A549 (cell line): Measurements from ENCODE around the gene CDC6. TPM values are rescaled to one million over a fixed set of nuclear protein-coding genes. Genes with fewer than 3 reads are reported as not detected.
A peak's percentile ranks its signal among the peaks of the same experiment; 100 is the strongest.

Experiments
- ATAC-seq, 2 experiments: fragments of 200-7000 bp in 1 of 2; fragments of >200 bp in 1 of 2; cut with Nextera tagmentation in 1 of 2; cut with Tn5 transposase in 1 of 2; 3 replicates each; pipeline versions ENCODE4 v1.8.0 to v1.9.1; 2018 to 2020; ENCODE audit warnings: mild to moderate bottlenecking in 1 of 2, moderate library complexity in 1 of 2
- CTCF ChIA-PET: fragments of 300-600 bp; sonication (Branson Sonifier 250); formaldehyde crosslinking; extraction: SDS; loops from one replicate; lab custom pipeline; 2021; ENCODE audit warnings: antibody characterized with exemption, inconsistent platforms; lab: Yijun Ruan, JAX
- POLR2A ChIA-PET: fragments of 350-600 bp; formaldehyde crosslinking; extraction: SDS; loops from one replicate; lab custom pipeline; 2021; ENCODE audit warnings: antibody characterized with exemption, inconsistent platforms; lab: Yijun Ruan, JAX
- DNase-seq, 2 experiments: peaks; one replicate each; pipeline versions ENCODE4 v3.0.0 to v3.0.0-alpha.2; 2011 to 2016; ENCODE audit warnings: low read depth in 1 of 2, low spot score in 1 of 2
- FAIRE-seq: peaks from 2 replicates; lab custom pipeline; 2011; peaks lifted over from hg19 to GRCh38; lab: Jason Lieb, UNC
- H3K27ac ChIP-seq, 2 experiments: fragments of >200 bp; sonication (Bioruptor Twin); formaldehyde crosslinking; 3 replicates each; pipeline ENCODE4 v1.5.1; 2016 to 2017
- H3K4me1 ChIP-seq: fragments of >200 bp; sonication (Bioruptor Twin); formaldehyde crosslinking; 3 replicates; pipeline ENCODE4 v1.6.1; 2016
- H3K4me2 ChIP-seq: fragments of >200 bp; sonication (Bioruptor Twin); formaldehyde crosslinking; 3 replicates; pipeline ENCODE4 v1.6.1; 2016
- H3K4me3 ChIP-seq: fragments of >200 bp; sonication (Bioruptor Twin); formaldehyde crosslinking; 3 replicates; pipeline ENCODE4 v1.5.1; 2016
- H3K9me3 ChIP-seq: fragments of >200 bp; sonication (Bioruptor Twin); formaldehyde crosslinking; 3 replicates; pipeline ENCODE4 v1.6.1; 2016
- CBX8 ChIP-seq: fragments of 200-600 bp; sonication (generic); IDR thresholded peaks from 2 replicates; pipeline ENCODE4 v1.6.1; 2016
- CEBPB ChIP-seq, 2 experiments: fragments of >200 bp in 1 of 2; sonication (Bioruptor Twin) in 1 of 2; formaldehyde crosslinking in 1 of 2; IDR thresholded peaks; 2 replicates each; pipeline ENCODE4 v1.6.1; 2012 to 2016
- ESRRA ChIP-seq: fragments of 150-350 bp; IDR thresholded peaks from 2 replicates; pipeline ENCODE4 v1.6.1; 2014; ENCODE audit warnings: mild to moderate bottlenecking, low read length, borderline replicate concordance
- FOSB ChIP-seq: fragments of 250-450 bp; sonication (Bioruptor Pico); IDR thresholded peaks from 2 replicates; pipeline ENCODE4 v1.5.0; 2020; ENCODE audit warnings: mild to moderate bottlenecking, moderate library complexity
- FOSL2 ChIP-seq, 2 experiments: fragments of 450-650 bp in 1 of 2; fragments of >200 bp in 1 of 2; sonication (Bioruptor Twin) in 1 of 2; formaldehyde crosslinking; IDR thresholded peaks; 2 replicates each; pipeline versions ENCODE4 v1.5.0 to v1.6.1; 2016 to 2020; ENCODE audit warnings: mild to moderate bottlenecking in 1 of 2, moderate library complexity in 1 of 2
- GATA3 ChIP-seq: IDR thresholded peaks from 2 replicates; pipeline ENCODE4 v1.6.1; 2012; ENCODE audit warnings: borderline replicate concordance
- JUNB ChIP-seq: fragments of >200 bp; sonication (Bioruptor Twin); formaldehyde crosslinking; IDR thresholded peaks from 2 replicates; pipeline ENCODE4 v1.6.1; 2016
- KDM5A ChIP-seq: fragments of 200-600 bp; sonication (generic); IDR thresholded peaks from 2 replicates; pipeline ENCODE4 v1.6.1; 2016; ENCODE audit warnings: antibody characterized with exemption, mild to moderate bottlenecking
- NPAS2 ChIP-seq: fragments of 250-450 bp; sonication (Bioruptor Pico); IDR thresholded peaks from 2 replicates; pipeline ENCODE4 v1.8.0; 2022; ENCODE audit warnings: mild to moderate bottlenecking, moderate library complexity, borderline replicate concordance
- PHF8 ChIP-seq: fragments of 200-600 bp; sonication (generic); IDR thresholded peaks from 2 replicates; pipeline ENCODE4 v1.6.1; 2016; ENCODE audit warnings: low read depth, mild to moderate bottlenecking, antibody characterized with exemption, moderate library complexity, borderline replicate concordance
- RAD21 ChIP-seq, 2 experiments: fragments of >200 bp in 1 of 2; sonication (Bioruptor Twin) in 1 of 2; formaldehyde crosslinking in 1 of 2; IDR thresholded peaks in 1 of 2; conservative IDR thresholded peaks in 1 of 2; 2 replicates in 1 of 2; 3 replicates in 1 of 2; pipeline ENCODE4 v1.6.1; 2012 to 2018; ENCODE audit warnings: inconsistent platforms in 1 of 2
- SMC3 ChIP-seq: fragments of >200 bp; sonication (Bioruptor Twin); formaldehyde crosslinking; IDR thresholded peaks from 3 replicates; pipeline ENCODE4 v1.6.1; 2018; ENCODE audit warnings: inconsistent platforms
- SREBF2 ChIP-seq: fragments of 450-650 bp; IDR thresholded peaks from 2 replicates; pipeline ENCODE4 v1.6.1; 2014; ENCODE audit warnings: mild to moderate bottlenecking, moderate library complexity
- TP53 ChIP-seq: fragments of 250-450 bp; sonication (Bioruptor Pico); IDR thresholded peaks from 2 replicates; pipeline ENCODE4 v1.5.0; 2021; ENCODE audit warnings: mild to moderate bottlenecking, moderate library complexity
- ZC3H11A ChIP-seq: fragments of 450-650 bp; IDR thresholded peaks from 2 replicates; pipeline ENCODE4 v1.6.1; 2014; ENCODE audit warnings: antibody characterized with exemption, mild to moderate bottlenecking
- WGBS: methylation state at CpG from one replicate; pipeline ENCODE4 v1.1.6; 2017; ENCODE audit errors: missing lambda C conversion rate; 5-methylcytosine and 5-hydroxymethylcytosine counted together
- polyA plus RNA-seq, 4 experiments: library from polyadenylated mRNA; depleted of rRNA in 3 of 4; stranded (reverse); fragments of >200 nt; fragmentation: RNase III in 1 of 4; extraction: RNeasy Plus Mini Kit Qiagen cat#74134 plus additional on column Dnase treatment in 1 of 4; gene quantifications; 2 replicates in 3 of 4; 3 replicates in 1 of 4; pipeline ENCODE4 v1.2.3, GENCODE V29; 2011 to 2017
- TF ChIP-seq, protein P1 (sequence below): fragments of 250-450 bp; sonication (Bioruptor Pico); IDR thresholded peaks from 2 replicates; pipeline ENCODE4 v1.5.0; 2021; ENCODE audit warnings: mild to moderate bottlenecking, moderate library complexity, borderline replicate concordance
- TF ChIP-seq, protein P2 (sequence below): IDR thresholded peaks from 2 replicates; pipeline ENCODE4 v1.6.1; 2012
- TF ChIP-seq, protein P3 (sequence below): fragments of >200 bp; sonication (Bioruptor Twin); formaldehyde crosslinking; IDR thresholded peaks from 3 replicates; pipeline ENCODE4 v1.6.1; 2016
- TF ChIP-seq, protein P4 (sequence below): fragments of 250-450 bp; sonication (Bioruptor Pico); IDR thresholded peaks from 2 replicates; pipeline ENCODE4 v1.5.0; 2020; ENCODE audit warnings: low read depth, mild to moderate bottlenecking, moderate library complexity
- TF ChIP-seq, protein P5 (sequence below): fragments of 150-350 bp; IDR thresholded peaks from 2 replicates; pipeline ENCODE4 v1.6.1; 2014; ENCODE audit warnings: low read depth, mild to moderate bottlenecking, low read length

The CDC6 gene
- polyA plus RNA-seq, 2 of the 4 experiments (the other 2 are of a cell fraction): 67.0 to 79.5 TPM

DNA sequence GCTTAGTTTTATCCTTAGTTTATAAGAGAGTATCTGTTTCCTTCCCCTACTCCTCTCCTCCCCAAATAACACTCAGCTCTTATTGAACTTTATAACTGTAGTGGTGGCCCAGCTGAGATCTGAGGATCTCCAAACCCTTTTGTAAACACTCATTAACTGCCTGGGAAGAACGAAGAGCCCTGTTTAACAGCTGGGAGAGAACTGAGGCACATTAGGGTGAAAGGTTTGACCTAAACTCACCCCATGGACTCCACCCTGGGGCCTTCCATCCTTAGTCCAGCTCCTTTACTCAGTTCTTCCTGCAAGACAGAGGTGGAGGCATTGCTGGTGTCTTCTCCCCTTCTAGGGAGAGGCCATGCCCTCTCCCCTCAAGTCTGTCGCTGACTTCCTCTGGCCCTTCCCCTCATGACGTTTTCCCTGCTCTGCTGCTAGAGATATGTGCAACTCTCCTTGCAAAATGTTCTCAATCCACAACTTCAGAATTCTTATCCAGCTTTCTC is 20.1 kb downstream of the CDC6 start:
- WGBS: 68% methylated on average over 3 of the region's 3 CpGs
- ATAC-seq (no peak), DNase-seq (no peak), FAIRE-seq (no peak)
- ChIA-PET CTCF (interaction anchor here (0.6 to 50.4 kb wide), 13 partner anchors 5 to 253 kb away, joined by 3 to 2395 read pairs (median 4); partner anchors contain the start of genes CDC6, GJD3, RARA and TOP2A), POLR2A (interaction anchor here (0.8 to 2.4 kb wide), 2 partner anchors 9 to 34 kb away, joined by 3 to 14 read pairs; no protein-coding TSS in a partner anchor)
- Histone ChIP-seq H3K4me2 (peak overlapping the region; percentile 99), H3K4me3 (no peak overlapping the region), H3K4me1 (peaks cover 81% of the 10 kb centered on the region), H3K27ac (peak overlapping the region; percentile 95 to 97; a peak in 5 of 6 replicates), H3K9me3 (no peaks in the 10 kb centered on the region)
- TF ChIP-seq ZC3H11A: no peak
- TF ChIP-seq PHF8: no peak
- TF ChIP-seq, protein P1, sequence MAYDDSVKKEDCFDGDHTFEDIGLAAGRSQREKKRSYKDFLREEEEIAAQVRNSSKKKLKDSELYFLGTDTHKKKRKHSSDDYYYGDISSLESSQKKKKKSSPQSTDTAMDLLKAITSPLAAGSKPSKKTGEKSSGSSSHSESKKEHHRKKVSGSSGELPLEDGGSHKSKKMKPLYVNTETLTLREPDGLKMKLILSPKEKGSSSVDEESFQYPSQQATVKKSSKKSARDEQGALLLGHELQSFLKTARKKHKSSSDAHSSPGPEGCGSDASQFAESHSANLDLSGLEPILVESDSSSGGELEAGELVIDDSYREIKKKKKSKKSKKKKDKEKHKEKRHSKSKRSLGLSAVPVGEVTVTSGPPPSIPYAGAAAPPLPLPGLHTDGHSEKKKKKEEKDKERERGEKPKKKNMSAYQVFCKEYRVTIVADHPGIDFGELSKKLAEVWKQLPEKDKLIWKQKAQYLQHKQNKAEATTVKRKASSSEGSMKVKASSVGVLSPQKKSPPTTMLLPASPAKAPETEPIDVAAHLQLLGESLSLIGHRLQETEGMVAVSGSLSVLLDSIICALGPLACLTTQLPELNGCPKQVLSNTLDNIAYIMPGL: no peak
- no peak for TF ChIP-seq CEBPB (IDR thresholded peaks at IDR 0.05)
- TF ChIP-seq FOSB: no peak

DNA sequence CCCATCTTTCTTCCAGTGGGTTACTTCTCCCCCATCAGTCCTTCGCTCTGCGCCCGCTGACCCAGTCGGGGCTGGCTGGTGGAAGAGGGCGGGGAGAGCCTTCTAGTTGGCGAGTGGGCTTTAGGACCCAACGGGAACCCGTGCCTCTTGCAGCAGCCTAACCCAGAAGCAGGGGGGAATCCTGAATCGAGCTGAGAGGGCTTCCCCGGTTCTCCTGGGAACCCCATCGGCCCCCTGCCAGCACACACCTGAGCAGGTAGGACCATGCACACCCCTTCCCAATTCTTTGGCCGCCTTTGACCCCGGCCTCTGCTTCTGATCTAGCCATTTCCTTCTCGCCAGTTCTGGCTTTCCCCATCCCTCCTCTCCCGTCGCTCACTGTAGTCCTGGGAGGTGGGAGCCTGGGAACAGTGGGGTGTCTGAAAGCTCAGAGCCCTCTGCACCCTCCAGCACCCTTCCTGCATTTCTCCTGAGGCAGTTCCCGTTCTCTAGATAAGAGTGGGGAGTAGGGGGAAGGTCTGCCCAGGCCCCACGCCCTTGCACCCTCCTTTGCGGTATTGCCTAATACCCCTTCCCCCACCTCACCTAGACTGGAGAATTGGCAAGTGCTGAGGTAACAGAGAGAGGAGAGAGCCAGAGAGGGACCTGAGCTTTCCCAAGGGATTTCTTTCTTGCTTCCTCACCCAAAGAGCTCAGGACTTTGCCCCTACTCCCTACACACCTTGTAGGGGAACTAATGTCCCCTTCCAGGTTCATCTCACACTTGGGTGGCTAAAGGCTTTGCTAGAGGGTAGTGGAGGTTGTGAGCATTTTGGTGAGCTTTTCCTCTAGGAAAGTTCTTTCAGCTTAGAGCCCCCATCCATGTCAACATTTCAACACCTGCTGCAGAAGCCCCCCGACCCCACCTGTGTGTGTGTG is 21.6 kb downstream of the CDC6 start, which contains the start of gene RARA:
Gene RARA (plus strand): TSS at position 150 of the 918 bp plus-strand sequence. CDS start 22,039 bp downstream, outside the sequence.
- POLR2A ChIA-PET: interaction anchor here (0.6 to 1.8 kb wide), 3 partner anchors 8 to 143 kb away, joined by 4 to 7 read pairs (median 6); no protein-coding TSS in a partner anchor

More for the DNA sequence above, 21.6 kb downstream of the CDC6 start, which contains the start of gene RARA:
- 30% methylated on average over 20 of the region's 20 CpGs for WGBS
- TF ChIP-seq, protein P2, sequence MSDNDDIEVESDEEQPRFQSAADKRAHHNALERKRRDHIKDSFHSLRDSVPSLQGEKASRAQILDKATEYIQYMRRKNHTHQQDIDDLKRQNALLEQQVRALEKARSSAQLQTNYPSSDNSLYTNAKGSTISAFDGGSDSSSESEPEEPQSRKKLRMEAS: peak; percentile 34; the same call in 1 of the 2 replicates
- TF ChIP-seq CBX8 (no peak), NPAS2 (no peak), JUNB (no peak), GATA3 (0 out of 2 replicates have a peak, but pooled peaks have one; percentile 7), SMC3 (0 out of 3 replicates have a peak, but pooled peaks have one; percentile 12), KDM5A (peak; percentile 47; the same call in 1 of the 2 replicates), ESRRA (no peak), SREBF2 (no peak), CEBPB (IDR thresholded peaks at IDR 0.05) (peak; percentile 81 to 95), RAD21 (conservative IDR thresholded peaks at IDR 0.05 in 1 of 2, IDR thresholded peaks at IDR 0.05 in 1 of 2) (no peak; a peak in 1 of 5 replicates), FOSL2 (IDR thresholded peaks at IDR 0.05) (no peak), FOSL2 (CRISPR knock-in tag; IDR thresholded peaks at IDR 0.05) (no peak), TP53 (0 out of 2 replicates have a peak, but pooled peaks have one; percentile 5)
- TF ChIP-seq, protein P3, sequence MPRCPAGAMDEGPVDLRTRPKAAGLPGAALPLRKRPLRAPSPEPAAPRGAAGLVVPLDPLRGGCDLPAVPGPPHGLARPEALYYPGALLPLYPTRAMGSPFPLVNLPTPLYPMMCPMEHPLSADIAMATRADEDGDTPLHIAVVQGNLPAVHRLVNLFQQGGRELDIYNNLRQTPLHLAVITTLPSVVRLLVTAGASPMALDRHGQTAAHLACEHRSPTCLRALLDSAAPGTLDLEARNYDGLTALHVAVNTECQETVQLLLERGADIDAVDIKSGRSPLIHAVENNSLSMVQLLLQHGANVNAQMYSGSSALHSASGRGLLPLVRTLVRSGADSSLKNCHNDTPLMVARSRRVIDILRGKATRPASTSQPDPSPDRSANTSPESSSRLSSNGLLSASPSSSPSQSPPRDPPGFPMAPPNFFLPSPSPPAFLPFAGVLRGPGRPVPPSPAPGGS: 0 out of 3 replicates have a peak, but pooled peaks have one; percentile 30
- TF ChIP-seq, protein P4, sequence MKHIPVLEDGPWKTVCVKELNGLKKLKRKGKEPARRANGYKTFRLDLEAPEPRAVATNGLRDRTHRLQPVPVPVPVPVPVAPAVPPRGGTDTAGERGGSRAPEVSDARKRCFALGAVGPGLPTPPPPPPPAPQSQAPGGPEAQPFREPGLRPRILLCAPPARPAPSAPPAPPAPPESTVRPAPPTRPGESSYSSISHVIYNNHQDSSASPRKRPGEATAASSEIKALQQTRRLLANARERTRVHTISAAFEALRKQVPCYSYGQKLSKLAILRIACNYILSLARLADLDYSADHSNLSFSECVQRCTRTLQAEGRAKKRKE: no peak
- TF ChIP-seq, protein P5, sequence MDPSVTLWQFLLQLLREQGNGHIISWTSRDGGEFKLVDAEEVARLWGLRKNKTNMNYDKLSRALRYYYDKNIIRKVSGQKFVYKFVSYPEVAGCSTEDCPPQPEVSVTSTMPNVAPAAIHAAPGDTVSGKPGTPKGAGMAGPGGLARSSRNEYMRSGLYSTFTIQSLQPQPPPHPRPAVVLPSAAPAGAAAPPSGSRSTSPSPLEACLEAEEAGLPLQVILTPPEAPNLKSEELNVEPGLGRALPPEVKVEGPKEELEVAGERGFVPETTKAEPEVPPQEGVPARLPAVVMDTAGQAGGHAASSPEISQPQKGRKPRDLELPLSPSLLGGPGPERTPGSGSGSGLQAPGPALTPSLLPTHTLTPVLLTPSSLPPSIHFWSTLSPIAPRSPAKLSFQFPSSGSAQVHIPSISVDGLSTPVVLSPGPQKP: no peak
- TF ChIP-seq, protein P1: no peak
- TF ChIP-seq, all 56 proteins: peak for 7
- DNase-seq (peak; percentile 63 to 77), ATAC-seq (peak; percentile 68 to 74), FAIRE-seq (no peak)
- peak within 1 kb of the TSS; percentile 95 to 97 for H3K27ac ChIP-seq
- H3K4me1 ChIP-seq: peaks cover 82% of the 10 kb centered on the region
- no peaks in the 10 kb centered on the region for H3K9me3 ChIP-seq
- H3K4me2 ChIP-seq: peak within 1 kb of the TSS; percentile 99
- peak within 1 kb of the TSS; percentile 50 for H3K4me3 ChIP-seq
- CTCF ChIA-PET: interaction anchor here (0.7 to 50.4 kb wide), 9 partner anchors 7 to 1358 kb away, joined by 3 to 2395 read pairs (median 4); partner anchors contain the start of genes CDC6, GJD3 and RARA
